Measurements from ENCODE around the gene ZNF556.

DNA sequence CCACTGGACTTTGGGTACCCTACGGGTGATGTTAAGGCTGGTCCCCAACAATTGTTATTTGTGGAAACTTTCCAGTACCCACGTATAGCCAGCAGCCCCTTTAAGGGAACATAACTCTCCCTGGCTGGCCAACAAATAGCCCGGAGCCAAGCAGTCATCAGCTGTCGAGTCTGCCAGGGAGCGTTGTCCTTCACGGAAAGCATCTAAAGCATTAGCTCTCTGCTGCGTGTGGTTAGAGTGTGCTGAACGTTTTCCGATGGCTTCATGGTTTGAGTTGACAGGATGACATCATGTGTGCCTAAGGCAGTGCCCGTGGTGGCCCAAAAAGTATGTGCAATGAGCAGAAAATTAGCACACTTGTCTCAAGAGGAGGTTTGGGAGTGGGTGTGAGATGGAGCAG lies 3.3 kb upstream of the ZNF556 start:
- TF ChIP-seq, protein P1, sequence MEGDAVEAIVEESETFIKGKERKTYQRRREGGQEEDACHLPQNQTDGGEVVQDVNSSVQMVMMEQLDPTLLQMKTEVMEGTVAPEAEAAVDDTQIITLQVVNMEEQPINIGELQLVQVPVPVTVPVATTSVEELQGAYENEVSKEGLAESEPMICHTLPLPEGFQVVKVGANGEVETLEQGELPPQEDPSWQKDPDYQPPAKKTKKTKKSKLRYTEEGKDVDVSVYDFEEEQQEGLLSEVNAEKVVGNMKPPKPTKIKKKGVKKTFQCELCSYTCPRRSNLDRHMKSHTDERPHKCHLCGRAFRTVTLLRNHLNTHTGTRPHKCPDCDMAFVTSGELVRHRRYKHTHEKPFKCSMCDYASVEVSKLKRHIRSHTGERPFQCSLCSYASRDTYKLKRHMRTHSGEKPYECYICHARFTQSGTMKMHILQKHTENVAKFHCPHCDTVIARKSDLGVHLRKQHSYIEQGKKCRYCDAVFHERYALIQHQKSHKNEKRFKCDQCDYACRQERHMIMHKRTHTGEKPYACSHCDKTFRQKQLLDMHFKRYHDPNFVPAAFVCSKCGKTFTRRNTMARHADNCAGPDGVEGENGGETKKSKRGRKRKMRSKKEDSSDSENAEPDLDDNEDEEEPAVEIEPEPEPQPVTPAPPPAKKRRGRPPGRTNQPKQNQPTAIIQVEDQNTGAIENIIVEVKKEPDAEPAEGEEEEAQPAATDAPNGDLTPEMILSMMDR (IDR thresholded peaks at IDR 0.05): no peak
- TF ChIP-seq POLR2AphosphoS5 (IDR thresholded peaks at IDR 0.05): no peak
- no peak for TF ChIP-seq POLR2A (IDR thresholded peaks at IDR 0.05)

Measured in suprapubic skin (tissue), 4 donors.